ENCODE data around the gene SIGLEC1.

SIGLEC1 gene

GRCh38 chr20:3671986-3672546, 40.3 kb downstream of the SIGLEC1 start:
- in situ Hi-C loops (cut with MboI; ENCODE audit: low pct_unique_long_range_greater_than_20kb, low sequenced_read_pairs): no loop called here
- no peak for DNase-seq

GRCh38 chr20:3670945-3671344, 41.5 kb downstream of the SIGLEC1 start:
- in situ Hi-C loops (cut with MboI; ENCODE audit: low pct_unique_long_range_greater_than_20kb, low sequenced_read_pairs): no loop called here
- DNase-seq: no peak

- in situ Hi-C loops (cut with MboI; ENCODE audit: low pct_unique_long_range_greater_than_20kb, low sequenced_read_pairs): no loop called here
- DNase-seq: no peak
Observed at GRCh38 chr20:3670511-3670910, 41.9 kb downstream of the SIGLEC1 start.

- in situ Hi-C loops (cut with MboI; ENCODE audit: low pct_unique_long_range_greater_than_20kb, low sequenced_read_pairs): no loop called here
- DNase-seq: no peak
Observed at GRCh38 chr20:3669710-3670367, 42.6 kb downstream of the SIGLEC1 start.

- in situ Hi-C loops (cut with MboI; ENCODE audit: low pct_unique_long_range_greater_than_20kb, low sequenced_read_pairs): no loop called here
- no peak for DNase-seq
Observed at GRCh38 chr20:3667434-3668037, 44.9 kb downstream of the SIGLEC1 start.

GRCh38 chr20:3663858-3664257, 48.5 kb downstream of the SIGLEC1 start:
- no peak for DNase-seq

GRCh38 chr20:3663031-3663701, 49.2 kb downstream of the SIGLEC1 start, which contains the start of gene GFRA4:
Gene GFRA4 (minus strand): TSS chr20:3663399. CDS start chr20:3663399, 0 bp downstream.
- DNase-seq: no peak

More at GRCh38 chr20:3663858-3664257, 48.5 kb downstream of the SIGLEC1 start:
- in situ Hi-C loops (cut with MboI; ENCODE audit: low pct_unique_long_range_greater_than_20kb, low sequenced_read_pairs): no loop called here

More at GRCh38 chr20:3663031-3663701, 49.2 kb downstream of the SIGLEC1 start, which contains the start of gene GFRA4:
- in situ Hi-C loops (cut with MboI; ENCODE audit: low pct_unique_long_range_greater_than_20kb, low sequenced_read_pairs): no loop called here

All from KBM-7 (cell line).